Stimulated activated CD8-positive, alpha-beta memory T cell treated with anti-CD3 and anti-CD28 coated beads, Interleukin-4, amount 100 ng/mL, for 1 hour (primary cell): ENCODE measurements around the gene ESR2.
"Not testable (repeated sequence)": the region's sequence is repeated elsewhere in the genome, so short reads cannot be mapped to it uniquely, and the experiment has no call there.

Source experiments
- DNase-seq, 2 donors: peaks; one replicate each; pipeline ENCODE4 v3.0.0-alpha.2; 2020; ENCODE audit warnings: low read depth in 2 of 2, low spot score in 1 of 2

ESR2 gene

GRCh38 chr14:64158608-64159007, 135.6 kb downstream of the ESR2 start:
- DNase-seq: no peak

- DNase-seq: no peak
Observed at GRCh38 chr14:64149921-64150320, 144.2 kb downstream of the ESR2 start.

DNA sequence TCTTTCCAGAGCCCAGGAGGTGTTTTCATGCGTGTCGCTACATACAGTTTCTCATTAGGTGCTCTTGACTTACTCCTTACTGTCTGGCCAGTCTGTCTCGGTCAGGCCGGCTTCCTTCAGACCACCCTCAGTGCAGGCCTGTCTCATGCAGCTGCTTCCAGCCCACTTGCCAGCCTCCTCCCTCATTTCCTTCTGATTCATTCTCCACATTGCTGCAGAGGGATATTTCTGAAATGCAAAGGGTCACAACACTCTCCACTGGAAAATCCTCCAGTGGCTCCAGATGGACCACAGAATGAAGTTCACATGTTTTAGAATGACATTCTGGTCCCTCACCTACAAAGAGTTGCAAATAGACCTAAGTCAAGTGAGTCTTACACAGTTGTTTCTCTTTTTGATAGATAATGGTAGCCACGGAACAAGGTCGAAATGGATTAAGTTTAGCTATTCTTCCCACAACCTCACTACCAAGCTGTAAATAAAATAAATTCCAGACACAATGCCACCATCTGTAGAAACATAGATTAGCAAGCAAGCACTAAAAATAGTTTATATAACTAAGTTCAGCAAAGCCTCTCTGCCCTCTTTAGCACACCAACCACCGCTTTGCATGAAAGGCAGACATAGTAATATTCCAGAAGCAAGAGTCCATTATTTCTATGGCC, 146.9 kb downstream of the ESR2 start:
- DNase-seq: no peak

DNA sequence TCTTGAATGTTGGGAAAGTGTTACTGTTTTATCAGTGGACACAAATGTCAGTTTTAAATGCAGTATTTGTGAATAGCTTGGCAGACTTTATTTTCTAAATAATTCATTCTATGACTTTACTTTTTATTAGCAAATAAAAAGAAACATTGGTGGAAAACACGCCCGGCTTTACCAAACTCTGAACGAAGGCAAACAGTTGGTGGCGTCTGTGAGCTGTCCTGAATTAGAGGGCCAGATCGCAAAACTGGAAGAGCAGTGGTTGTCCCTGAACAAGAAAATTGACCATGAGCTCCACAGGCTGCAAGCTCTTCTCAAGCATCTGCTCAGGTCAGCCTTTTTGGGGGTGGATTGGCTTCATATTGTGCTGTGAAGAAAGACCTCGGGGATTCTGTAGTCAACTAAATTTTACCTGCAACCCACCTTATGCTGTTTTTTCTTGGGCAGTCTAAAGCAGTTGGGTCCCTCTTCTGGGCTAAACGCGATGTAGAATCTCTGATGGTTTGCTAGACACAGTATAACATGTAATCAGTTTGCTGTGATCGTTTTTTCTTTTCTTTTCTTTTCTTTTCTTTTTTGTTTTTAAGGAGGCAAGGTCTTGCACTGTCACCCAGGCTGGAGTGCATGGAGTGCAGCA, 156.4 kb downstream of the ESR2 start:
- no peak for DNase-seq

- no peak for DNase-seq
Observed at GRCh38 chr14:64126548-64126947, 167.6 kb downstream of the ESR2 start.

DNA sequence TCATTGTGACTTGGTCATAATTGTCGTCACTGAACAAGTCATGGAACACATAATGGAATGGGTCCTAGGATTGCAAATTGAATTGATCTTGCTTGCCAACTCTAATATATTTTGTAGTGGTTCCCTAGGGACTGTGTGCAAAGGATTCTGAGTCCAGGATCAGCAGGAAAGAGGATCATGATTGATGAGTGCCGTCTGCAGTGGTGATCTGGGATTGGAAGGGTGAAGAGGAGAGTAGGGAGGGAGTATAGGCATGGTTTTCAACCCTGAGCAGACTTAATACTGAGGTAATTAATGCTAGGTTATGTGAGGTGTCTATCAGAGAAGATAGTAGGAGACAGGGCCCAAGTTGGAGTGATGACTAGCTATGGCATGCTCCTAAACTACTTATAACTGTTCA, 168.9 kb downstream of the ESR2 start:
- DNase-seq: no peak

GRCh38 chr14:64123241-64123822, 170.8 kb downstream of the ESR2 start:
- DNase-seq: no peak

GRCh38 chr14:64119980-64120379, 174.2 kb downstream of the ESR2 start:
- DNase-seq: no peak

- no peak for DNase-seq
Observed at GRCh38 chr14:64119500-64119899, 174.7 kb downstream of the ESR2 start.

GRCh38 chr14:64118892-64119291, 175.3 kb downstream of the ESR2 start:
- no peak for DNase-seq

DNA sequence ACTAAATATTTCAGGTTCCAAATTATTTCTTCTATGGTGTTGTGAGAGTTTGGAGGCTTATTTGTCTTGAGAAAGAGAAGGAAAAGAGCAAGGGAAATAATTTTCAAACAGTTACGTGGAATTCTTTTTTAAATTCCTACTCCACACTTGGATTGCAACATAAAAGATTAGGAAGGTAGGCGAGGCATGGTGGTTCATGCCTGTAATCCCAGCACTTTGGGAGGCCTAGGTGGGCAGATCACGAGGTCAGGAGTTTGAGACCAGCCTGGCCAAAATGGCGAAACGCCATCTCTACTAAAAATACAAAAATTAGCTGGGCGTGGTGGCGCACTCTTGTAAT, 175.8 kb downstream of the ESR2 start:
- not testable (repeated sequence) for DNase-seq

DNA sequence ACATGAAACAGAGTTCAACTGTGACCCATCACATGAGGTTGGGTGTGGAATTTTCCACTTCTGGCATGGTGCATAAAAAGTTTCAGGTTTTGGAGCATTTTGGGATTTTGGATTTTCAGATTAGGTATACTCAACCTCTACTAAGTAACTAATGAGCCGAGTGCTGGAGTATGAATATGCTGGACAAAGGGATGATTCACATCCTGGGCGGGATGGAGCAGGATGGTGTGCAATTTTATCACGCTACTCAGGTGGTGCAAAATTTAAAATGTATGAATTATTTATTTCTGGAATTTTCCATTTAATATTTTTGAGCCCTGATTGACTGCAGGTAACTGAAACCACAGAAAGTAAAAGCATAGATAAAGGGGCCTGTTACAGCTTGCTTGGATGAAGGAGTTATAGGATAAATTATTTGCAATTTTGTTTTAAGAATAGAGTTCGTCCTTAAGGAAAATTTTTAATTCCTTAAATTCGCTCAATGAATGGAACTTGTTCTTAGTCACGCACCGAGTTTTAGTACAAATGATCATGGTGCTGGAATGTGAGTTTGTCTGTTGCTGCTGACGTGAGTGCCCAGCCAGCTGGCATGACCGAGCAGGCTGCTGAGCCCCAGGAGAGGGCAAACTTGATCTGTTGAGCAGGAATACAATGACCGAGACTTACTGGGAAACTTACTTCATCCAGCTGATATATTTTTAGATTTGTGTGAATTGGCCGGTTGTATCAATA, 176.3 kb downstream of the ESR2 start:
- no peak for DNase-seq

GRCh38 chr14:64115401-64115800, 178.8 kb downstream of the ESR2 start:
- no peak for DNase-seq

GRCh38 chr14:64114796-64115195, 179.4 kb downstream of the ESR2 start:
- no peak for DNase-seq

GRCh38 chr14:64114166-64114565, 180.0 kb downstream of the ESR2 start:
- no peak for DNase-seq

DNA sequence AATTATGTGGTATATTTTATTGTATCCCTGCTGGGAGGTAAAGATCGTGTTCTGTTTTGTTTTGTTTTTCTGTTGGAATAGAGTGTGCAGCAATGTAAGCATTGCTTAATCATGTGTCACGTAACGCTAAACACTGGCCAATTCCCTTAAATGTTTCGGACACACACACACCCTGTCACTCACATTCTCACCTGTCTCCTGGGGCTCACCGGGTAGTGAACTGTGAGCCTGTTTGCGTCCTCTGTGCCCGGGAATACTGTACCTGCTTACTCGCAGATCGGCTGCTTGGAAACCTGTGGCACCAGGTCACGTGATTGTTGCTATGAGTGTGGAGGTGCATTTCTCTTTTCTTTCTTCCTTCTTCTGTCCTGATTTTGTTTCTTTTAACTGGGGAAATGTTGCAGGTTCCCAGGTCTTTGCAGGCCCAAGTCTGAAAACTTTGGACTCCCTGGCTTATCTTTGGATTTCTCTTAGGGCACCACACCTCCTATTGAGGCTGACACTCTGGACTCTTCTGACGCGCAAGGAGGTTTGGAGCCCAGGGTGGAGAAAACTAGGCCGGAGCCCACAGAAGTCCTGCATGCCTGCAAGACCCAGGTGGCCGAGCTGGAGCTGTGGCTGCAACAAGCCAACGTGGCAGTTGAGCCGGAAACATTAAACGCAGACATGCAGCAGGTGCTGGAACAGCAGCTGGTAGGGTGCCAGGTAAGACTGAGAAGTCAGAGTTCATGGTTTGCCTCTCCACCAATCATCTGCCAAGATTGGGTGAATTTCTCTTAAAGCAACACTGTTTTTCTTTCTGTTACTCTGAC, 181.1 kb downstream of the ESR2 start:
- DNase-seq: no peak

GRCh38 chr14:64110802-64111201, 183.4 kb downstream of the ESR2 start:
- no peak for DNase-seq

DNA sequence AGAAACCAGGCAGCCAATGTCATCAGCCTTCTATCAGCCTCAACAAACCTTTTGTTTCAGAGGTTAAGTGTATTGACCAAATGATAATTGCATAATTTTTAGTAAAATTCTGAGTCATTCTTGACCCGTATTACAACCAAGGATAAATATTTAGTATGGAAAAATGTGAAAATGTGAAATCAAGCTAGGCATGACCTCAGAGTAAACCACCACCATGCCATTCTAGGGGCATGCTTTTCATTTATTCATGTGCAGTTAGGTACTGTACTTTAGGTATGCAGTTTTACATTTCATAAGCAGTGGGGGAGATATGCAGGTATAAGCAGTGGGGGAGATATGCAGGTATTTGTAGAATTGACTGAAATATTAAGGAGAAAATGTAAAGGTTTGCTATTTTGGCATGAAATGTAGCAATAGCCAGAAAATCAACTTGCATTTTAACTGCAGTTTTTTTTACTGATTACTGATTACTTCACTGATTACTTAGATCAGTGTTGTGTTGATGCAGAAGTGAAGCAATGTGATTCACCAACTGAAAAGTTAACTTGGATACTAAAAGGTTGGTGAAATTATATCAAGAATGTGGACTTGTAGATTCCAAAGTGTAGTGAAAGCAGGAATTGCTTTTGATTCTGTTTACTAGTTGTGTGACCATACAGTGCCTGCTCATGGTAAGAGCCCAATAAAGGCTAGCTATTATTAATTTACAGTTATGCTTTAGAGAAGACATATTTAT, 184.2 kb downstream of the ESR2 start:
- DNase-seq: no peak

GRCh38 chr14:64107438-64107837, 186.7 kb downstream of the ESR2 start:
- no peak for DNase-seq

GRCh38 chr14:64098120-64098519, 196.1 kb downstream of the ESR2 start:
- DNase-seq: no peak

DNA sequence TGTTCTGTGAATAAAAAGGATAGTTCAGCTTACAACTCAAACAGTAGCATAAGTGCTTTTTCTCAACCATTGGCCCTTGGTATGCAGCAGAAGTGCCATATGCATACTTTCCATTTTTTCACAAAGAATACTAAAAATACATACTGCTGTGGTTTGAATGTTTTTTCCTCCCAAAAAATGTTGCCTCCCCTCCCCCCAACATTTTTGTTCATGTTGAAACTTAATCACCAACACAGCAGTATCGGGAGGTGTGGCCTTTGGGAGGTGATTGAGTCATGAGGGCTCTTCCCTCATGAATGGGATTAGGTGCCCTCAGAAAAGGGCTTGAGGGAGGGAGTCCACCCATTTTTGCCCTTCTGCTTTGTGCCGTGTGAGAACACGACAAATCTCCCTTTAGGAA, 198.6 kb downstream of the ESR2 start:
- no peak for DNase-seq
